ENCODE results near the gene C15orf62.

Gene C15orf62

DNA sequence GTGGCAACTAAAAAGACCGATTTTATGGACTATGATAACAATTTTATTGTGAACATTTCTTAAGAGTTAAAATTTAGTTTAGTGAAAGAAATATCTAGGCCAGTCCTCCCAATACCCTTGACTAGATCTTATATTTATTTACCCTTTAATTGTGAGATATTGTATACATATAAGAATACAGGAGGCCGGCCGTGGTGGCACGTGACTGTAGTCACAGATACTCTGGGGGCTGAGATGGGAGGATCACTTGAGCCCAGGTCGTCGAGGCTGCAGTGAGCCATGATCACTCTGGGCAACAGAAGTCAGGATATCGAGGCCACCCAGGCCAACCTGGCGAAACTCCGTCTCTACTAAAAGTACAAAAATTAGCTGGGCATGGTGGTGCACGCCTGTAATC is 14.0 kb upstream of the C15orf62 start:
- Histone ChIP-seq H3K27me3 (ENCODE audit: insufficient read depth, low read length) (no peaks in the 10 kb centered on the region), H3K79me2 (ENCODE audit: control insufficient read depth, insufficient read depth, low read length, unreplicated experiment) (peaks cover 30% of the 10 kb centered on the region), H3K36me3 (ENCODE audit: insufficient read depth, low read length) (no peaks in the 10 kb centered on the region), H3K4me1 (ENCODE audit: control insufficient read depth, insufficient read depth, low read length, unreplicated experiment) (peaks cover 4% of the 10 kb centered on the region), H3K4me3 (ENCODE audit: low read depth, low read length) (peak overlapping the region; percentile 94), H3K27ac (ENCODE audit: low read depth, low read length) (peak overlapping the region; percentile 67), H2AFZ (ENCODE audit: low read length, unreplicated experiment) (peak overlapping the region; percentile 68)

DNA sequence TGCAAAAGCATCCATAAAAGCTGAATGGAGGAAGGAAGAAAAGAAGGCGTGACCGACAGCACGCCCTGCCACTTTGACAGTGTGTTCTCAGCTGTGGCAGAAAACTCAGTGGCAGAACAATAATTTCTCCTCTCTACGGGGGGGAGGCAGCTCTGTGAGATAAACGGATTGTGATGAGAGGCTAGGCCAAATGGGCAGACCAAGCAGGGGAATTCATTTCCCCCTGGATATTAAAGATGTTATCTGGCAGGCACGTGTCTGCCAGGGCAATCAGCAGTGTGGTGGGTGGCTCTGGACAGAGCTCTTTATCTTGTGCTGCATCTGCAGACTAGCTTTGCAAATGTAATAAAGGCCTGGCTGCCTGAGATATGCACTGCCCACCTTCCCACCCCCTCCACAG is 12.8 kb upstream of the C15orf62 start:
- no peak overlapping the region for H3K4me3 ChIP-seq (ENCODE audit: low read depth, low read length)
- H3K36me3 ChIP-seq (ENCODE audit: insufficient read depth, low read length): no peaks in the 10 kb centered on the region
- no peak overlapping the region for H2AFZ ChIP-seq (ENCODE audit: low read length, unreplicated experiment)
- H3K27ac ChIP-seq (ENCODE audit: low read depth, low read length): no peak overlapping the region
- H3K79me2 ChIP-seq (ENCODE audit: control insufficient read depth, insufficient read depth, low read length, unreplicated experiment): peaks cover 25% of the 10 kb centered on the region
- H3K4me1 ChIP-seq (ENCODE audit: control insufficient read depth, insufficient read depth, low read length, unreplicated experiment): peaks cover 4% of the 10 kb centered on the region
- no peaks in the 10 kb centered on the region for H3K27me3 ChIP-seq (ENCODE audit: insufficient read depth, low read length)

GRCh38 chr15:40759961-40760360 is 9.8 kb upstream of the C15orf62 start:
- no peak overlapping the region for H3K27ac ChIP-seq (ENCODE audit: low read depth, low read length)
- H3K36me3 ChIP-seq (ENCODE audit: insufficient read depth, low read length): no peaks in the 10 kb centered on the region
- no peak overlapping the region for H2AFZ ChIP-seq (ENCODE audit: low read length, unreplicated experiment)
- no peak overlapping the region for H3K4me3 ChIP-seq (ENCODE audit: low read depth, low read length)
- H3K27me3 ChIP-seq (ENCODE audit: insufficient read depth, low read length): no peaks in the 10 kb centered on the region
- no peaks in the 10 kb centered on the region for H3K79me2 ChIP-seq (ENCODE audit: control insufficient read depth, insufficient read depth, low read length, unreplicated experiment)
- peaks cover 11% of the 10 kb centered on the region for H3K4me1 ChIP-seq (ENCODE audit: control insufficient read depth, insufficient read depth, low read length, unreplicated experiment)

- Histone ChIP-seq H3K79me2 (ENCODE audit: control insufficient read depth, insufficient read depth, low read length, unreplicated experiment) (no peaks in the 10 kb centered on the region), H3K4me3 (ENCODE audit: low read depth, low read length) (peak overlapping the region; percentile 68), H3K4me1 (ENCODE audit: control insufficient read depth, insufficient read depth, low read length, unreplicated experiment) (peaks cover 35% of the 10 kb centered on the region), H3K36me3 (ENCODE audit: insufficient read depth, low read length) (no peaks in the 10 kb centered on the region), H3K27me3 (ENCODE audit: insufficient read depth, low read length) (no peaks in the 10 kb centered on the region), H3K27ac (ENCODE audit: low read depth, low read length) (peak overlapping the region; percentile 11), H2AFZ (ENCODE audit: low read length, unreplicated experiment) (peak overlapping the region; percentile 6)
Observed at GRCh38 chr15:40762919-40763800, 6.6 kb upstream of the C15orf62 start.

DNA sequence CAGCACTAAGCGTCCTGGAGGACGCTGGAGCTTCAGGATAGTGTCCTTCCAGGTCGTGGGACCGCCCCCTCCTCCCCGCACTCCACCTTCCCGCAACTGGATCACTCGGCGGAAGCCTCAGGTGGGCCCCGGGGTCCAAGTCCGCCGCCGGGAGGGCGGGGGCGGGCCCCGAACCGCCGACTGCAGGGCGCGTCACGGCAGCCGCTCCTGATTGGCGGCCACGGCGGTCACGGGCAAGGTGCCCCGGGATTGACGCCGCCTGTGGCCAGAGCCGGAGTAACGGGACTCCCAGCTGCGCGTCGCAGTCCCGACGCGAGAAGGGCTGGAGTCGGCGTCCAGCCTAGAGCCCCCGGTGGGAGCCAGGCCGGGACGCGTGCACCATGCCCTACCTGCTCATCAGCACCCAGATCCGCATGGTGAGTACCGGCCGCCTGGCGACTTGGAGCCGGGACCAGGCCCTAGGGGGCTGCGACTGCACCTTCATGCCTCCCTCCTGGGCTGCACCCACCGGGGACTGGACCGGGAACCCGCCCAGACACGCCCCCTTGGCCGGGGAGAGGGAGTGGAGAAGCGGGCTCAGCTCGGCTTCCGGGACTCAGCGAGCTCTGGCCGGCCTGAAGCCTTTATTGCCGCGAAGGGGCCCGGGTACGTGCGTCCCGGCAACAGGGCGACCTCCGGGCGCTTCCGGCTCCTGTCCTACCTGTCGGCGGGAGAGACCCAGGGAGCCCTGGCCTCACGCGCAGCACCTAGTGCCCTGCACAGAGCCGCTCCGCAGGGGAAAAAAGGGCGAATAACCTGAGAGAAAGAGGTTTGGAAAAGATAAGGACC is 5.8 kb upstream of the C15orf62 start, which contains the start of gene GCHFR:
Gene GCHFR (plus strand): TSS at position 268 of the 828 bp plus-strand sequence. CDS start 113 bp downstream, at position 381.
- no peaks in the 10 kb centered on the region for H3K27me3 ChIP-seq (ENCODE audit: insufficient read depth, low read length)
- H3K4me1 ChIP-seq (ENCODE audit: control insufficient read depth, insufficient read depth, low read length, unreplicated experiment): peaks cover 41% of the 10 kb centered on the region
- no peaks in the 10 kb centered on the region for H3K79me2 ChIP-seq (ENCODE audit: control insufficient read depth, insufficient read depth, low read length, unreplicated experiment)
- H2AFZ ChIP-seq (ENCODE audit: low read length, unreplicated experiment): peak within 1 kb of the TSS; percentile 7
- peak within 1 kb of the TSS; percentile 44 for H3K27ac ChIP-seq (ENCODE audit: low read depth, low read length)
- H3K4me3 ChIP-seq (ENCODE audit: low read depth, low read length): peak within 1 kb of the TSS; percentile 68
- H3K36me3 ChIP-seq (ENCODE audit: insufficient read depth, low read length): no peaks in the 10 kb centered on the region

DNA sequence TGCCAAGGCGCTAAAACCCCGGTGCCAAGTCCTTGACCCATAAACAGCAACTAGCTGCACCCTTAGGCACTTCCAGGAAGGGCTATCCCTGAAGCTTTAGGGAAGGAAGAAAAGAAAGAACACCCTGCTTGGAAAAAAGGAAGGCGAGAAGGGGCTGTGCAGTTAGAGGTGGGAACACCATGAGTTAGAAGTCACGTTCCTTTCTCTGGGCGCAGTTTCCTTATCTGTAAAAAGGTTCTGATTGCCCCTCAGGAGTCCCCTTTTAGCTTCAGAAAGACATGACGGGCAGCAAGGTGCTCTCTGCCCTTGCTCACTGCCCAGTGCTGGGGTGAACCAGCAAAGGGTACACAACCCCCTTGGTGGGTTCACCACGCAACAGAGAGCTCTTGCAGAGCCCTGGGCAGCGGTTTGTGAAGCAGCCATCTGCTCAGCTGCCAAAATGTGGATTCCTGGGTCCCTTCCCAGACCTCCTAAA is 5.1 kb upstream of the C15orf62 start:
- Histone ChIP-seq H3K79me2 (ENCODE audit: control insufficient read depth, insufficient read depth, low read length, unreplicated experiment) (no peaks in the 10 kb centered on the region), H3K36me3 (ENCODE audit: insufficient read depth, low read length) (no peaks in the 10 kb centered on the region), H3K27ac (ENCODE audit: low read depth, low read length) (peak overlapping the region; percentile 44), H2AFZ (ENCODE audit: low read length, unreplicated experiment) (no peak overlapping the region), H3K4me1 (ENCODE audit: control insufficient read depth, insufficient read depth, low read length, unreplicated experiment) (peaks cover 44% of the 10 kb centered on the region), H3K4me3 (ENCODE audit: low read depth, low read length) (peak overlapping the region; percentile 68), H3K27me3 (ENCODE audit: insufficient read depth, low read length) (no peaks in the 10 kb centered on the region)

GRCh38 chr15:40766194-40766815 is 3.5 kb upstream of the C15orf62 start:
- H3K4me3 ChIP-seq (ENCODE audit: low read depth, low read length): no peak overlapping the region
- H3K27ac ChIP-seq (ENCODE audit: low read depth, low read length): no peak overlapping the region
- peaks cover 51% of the 10 kb centered on the region for H3K4me1 ChIP-seq (ENCODE audit: control insufficient read depth, insufficient read depth, low read length, unreplicated experiment)
- H3K27me3 ChIP-seq (ENCODE audit: insufficient read depth, low read length): no peaks in the 10 kb centered on the region
- no peak overlapping the region for H2AFZ ChIP-seq (ENCODE audit: low read length, unreplicated experiment)
- no peaks in the 10 kb centered on the region for H3K79me2 ChIP-seq (ENCODE audit: control insufficient read depth, insufficient read depth, low read length, unreplicated experiment)
- no peaks in the 10 kb centered on the region for H3K36me3 ChIP-seq (ENCODE audit: insufficient read depth, low read length)

DNA sequence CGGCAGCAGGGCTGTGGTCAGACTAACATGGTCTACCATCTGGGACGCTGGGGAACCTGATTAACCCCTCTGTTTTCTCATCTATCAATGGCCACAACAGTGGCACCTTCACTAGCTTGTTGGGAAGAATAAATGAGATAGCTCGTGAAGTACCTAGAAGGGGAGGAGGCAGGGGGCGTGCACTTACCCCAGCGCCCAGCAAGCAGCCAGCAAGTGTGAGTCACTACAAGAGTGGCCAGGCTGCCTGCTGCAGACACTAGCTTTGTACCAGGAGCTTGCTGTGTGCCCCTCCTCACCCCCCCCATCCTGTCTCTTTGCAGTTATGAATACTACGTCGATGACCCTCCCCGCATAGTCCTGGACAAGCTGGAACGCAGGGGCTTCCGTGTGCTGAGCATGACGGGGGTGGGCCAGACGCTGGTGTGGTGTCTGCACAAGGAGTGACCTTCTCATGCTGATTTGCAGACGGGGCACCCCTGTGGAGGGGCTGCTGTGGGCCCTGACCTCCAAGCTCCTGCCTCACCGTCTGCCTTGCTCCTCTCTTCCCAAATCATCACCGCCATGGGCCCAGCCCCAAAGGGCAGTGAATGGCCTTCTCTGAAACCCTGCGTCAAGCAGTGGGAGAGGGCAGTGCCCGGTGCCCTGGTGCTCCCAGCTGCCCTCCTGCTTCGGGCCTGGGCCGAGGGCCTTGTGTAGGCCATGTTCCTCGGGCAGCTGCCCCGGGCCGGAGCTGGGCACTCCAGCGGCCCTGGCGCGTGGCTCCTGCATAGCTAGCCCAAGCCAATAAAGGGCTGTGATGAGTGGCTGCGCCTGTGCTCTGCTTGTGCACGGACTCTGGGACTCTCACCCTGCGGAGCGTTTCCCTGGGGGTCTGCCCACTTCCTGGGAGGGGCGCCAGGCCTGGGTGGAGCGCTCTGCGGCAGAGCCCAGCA is 2.6 kb upstream of the C15orf62 start:
- Histone ChIP-seq H3K27ac (ENCODE audit: low read depth, low read length) (no peak overlapping the region), H2AFZ (ENCODE audit: low read length, unreplicated experiment) (no peak overlapping the region), H3K27me3 (ENCODE audit: insufficient read depth, low read length) (no peaks in the 10 kb centered on the region), H3K4me3 (ENCODE audit: low read depth, low read length) (no peak overlapping the region), H3K79me2 (ENCODE audit: control insufficient read depth, insufficient read depth, low read length, unreplicated experiment) (no peaks in the 10 kb centered on the region), H3K36me3 (ENCODE audit: insufficient read depth, low read length) (no peaks in the 10 kb centered on the region), H3K4me1 (ENCODE audit: control insufficient read depth, insufficient read depth, low read length, unreplicated experiment) (peaks cover 51% of the 10 kb centered on the region)

DNA sequence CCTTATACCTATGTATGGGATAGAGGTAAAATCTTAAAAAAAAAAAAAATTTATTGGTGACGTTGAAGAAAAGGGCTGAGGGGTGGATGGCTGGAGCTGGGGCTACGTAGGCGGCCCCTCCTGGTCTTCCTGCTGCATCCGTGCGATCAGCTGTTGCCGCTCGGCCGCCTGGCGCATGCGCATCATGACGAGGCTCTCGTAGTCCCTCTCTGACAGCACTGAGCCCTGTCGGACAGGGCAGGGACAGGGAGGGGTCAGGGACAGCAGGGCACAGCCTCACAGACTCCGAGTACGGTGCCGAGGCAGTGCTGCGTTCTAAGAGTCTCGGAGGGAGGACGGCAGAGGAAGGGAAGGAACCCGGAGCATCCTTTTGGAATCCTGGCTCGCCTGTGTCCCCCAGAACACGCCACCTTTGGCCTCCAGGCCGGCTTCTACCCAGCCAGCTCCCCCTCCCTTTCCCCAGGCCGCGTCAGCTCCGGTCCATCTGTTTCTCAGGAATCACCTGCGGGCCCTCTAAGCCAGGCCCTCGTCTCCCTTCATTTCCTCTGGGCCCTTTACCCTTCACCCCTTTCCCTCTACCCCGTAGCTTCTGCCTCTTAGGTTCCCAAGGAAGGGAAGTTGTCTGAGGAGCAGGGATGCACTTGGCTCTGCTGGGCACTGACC is 1.8 kb upstream of the C15orf62 start:
- no peak overlapping the region for H2AFZ ChIP-seq (ENCODE audit: low read length, unreplicated experiment)
- no peak overlapping the region for H3K27ac ChIP-seq (ENCODE audit: low read depth, low read length)
- no peak overlapping the region for H3K4me3 ChIP-seq (ENCODE audit: low read depth, low read length)
- no peaks in the 10 kb centered on the region for H3K27me3 ChIP-seq (ENCODE audit: insufficient read depth, low read length)
- H3K79me2 ChIP-seq (ENCODE audit: control insufficient read depth, insufficient read depth, low read length, unreplicated experiment): no peaks in the 10 kb centered on the region
- peaks cover 46% of the 10 kb centered on the region for H3K4me1 ChIP-seq (ENCODE audit: control insufficient read depth, insufficient read depth, low read length, unreplicated experiment)
- no peaks in the 10 kb centered on the region for H3K36me3 ChIP-seq (ENCODE audit: insufficient read depth, low read length)
